K562 (cell line): Measurements from ENCODE around the gene EGR1. TPM values are rescaled to one million over a fixed set of nuclear protein-coding genes. Genes with fewer than 3 reads are reported as not detected.
A peak's percentile ranks its signal among the peaks of the same experiment; 100 is the strongest.

Source experiments
- CHD1 ChIP-seq: fragments of 200-600 bp; sonication (generic); IDR thresholded peaks from one replicate; pipeline ENCODE4 v1.6.1; 2012; ENCODE audit warnings: mild to moderate bottlenecking, moderate library complexity, low read length, inconsistent platforms
- NFATC3 ChIP-seq: fragments of 450-650 bp; IDR thresholded peaks from 2 replicates; pipeline ENCODE4 v1.6.1; 2017; ENCODE audit warnings: mild to moderate bottlenecking
- POLR2B ChIP-seq: fragments of 450-650 bp; IDR thresholded peaks from 2 replicates; pipeline ENCODE4 v1.6.1; 2018; ENCODE audit warnings: low read depth; ENCODE audit not compliant: partially characterized antibody
- PTBP1 ChIP-seq: fragments of 200-400 bp; formaldehyde crosslinking; IDR thresholded peaks from 2 replicates; pipeline ENCODE4 v1.6.1; 2017; ENCODE audit warnings: low read depth, low read length
- TEAD1 ChIP-seq, 2 experiments: fragments of 450-650 bp in 1 of 2; sonication (generic) in 1 of 2; formaldehyde crosslinking; IDR thresholded peaks; 2 replicates each; pipeline versions ENCODE4 v1.4.0 to v1.8.0; 2020 to 2022; ENCODE audit warnings: mild to moderate bottlenecking in 2 of 2, missing genetic modification reagents in 1 of 2
- ZBTB8A ChIP-seq: fragments of 450-650 bp; IDR thresholded peaks from 2 replicates; pipeline ENCODE4 v1.6.1; 2018; ENCODE audit warnings: mild to moderate bottlenecking, moderate library complexity; ENCODE audit not compliant: partially characterized antibody
- ZNF583 ChIP-seq: fragments of 250-450 bp; sonication (Bioruptor Pico); IDR thresholded peaks from 2 replicates; pipeline ENCODE4 v1.4.0; 2020
- polyA plus RNA-seq, 8 experiments: library from polyadenylated mRNA; depleted of rRNA in 4 of 8; stranded (reverse) in 5 of 8; unstranded in 3 of 8; fragments of >200 nt; fragmentation: Nextera tagmentation in 2 of 8; fragmentation: Illumina TruSeq in 1 of 8; extraction: Ambion mirVana in 2 of 8; extraction: Trizol in 1 of 8; gene quantifications; 2 replicates each; pipeline versions ENCODE4 v1.2.1 to v1.2.3, GENCODE V29; 2011 to 2014; ENCODE audit warnings: inconsistent platforms in 1 of 8, missing spikeins in 1 of 8
- total RNA-seq, 7 experiments: library from RNA; depleted of rRNA in 6 of 7; stranded (reverse); fragments of >200 nt in 6 of 7; fragmentation: Illumina TruSeq in 2 of 7; extraction: Trizol in 2 of 7; gene quantifications; 2 replicates each; pipeline versions ENCODE4 v1.2.1 to v1.2.3, GENCODE V29; 2011 to 2021; ENCODE audit warnings: low replicate concordance in 1 of 7
- TF ChIP-seq, protein P1 (sequence below): fragments of 450-650 bp; IDR thresholded peaks from 2 replicates; pipeline ENCODE4 v1.6.1; 2017; ENCODE audit warnings: antibody characterized with exemption, mild to moderate bottlenecking

Gene EGR1
- total and polyA plus RNA-seq, 9 of the 15 experiments (the other 6 are each of a cell fraction or from before 2014, with no cell fraction given) = 1.3 to 132 (median 21.5) TPM

DNA sequence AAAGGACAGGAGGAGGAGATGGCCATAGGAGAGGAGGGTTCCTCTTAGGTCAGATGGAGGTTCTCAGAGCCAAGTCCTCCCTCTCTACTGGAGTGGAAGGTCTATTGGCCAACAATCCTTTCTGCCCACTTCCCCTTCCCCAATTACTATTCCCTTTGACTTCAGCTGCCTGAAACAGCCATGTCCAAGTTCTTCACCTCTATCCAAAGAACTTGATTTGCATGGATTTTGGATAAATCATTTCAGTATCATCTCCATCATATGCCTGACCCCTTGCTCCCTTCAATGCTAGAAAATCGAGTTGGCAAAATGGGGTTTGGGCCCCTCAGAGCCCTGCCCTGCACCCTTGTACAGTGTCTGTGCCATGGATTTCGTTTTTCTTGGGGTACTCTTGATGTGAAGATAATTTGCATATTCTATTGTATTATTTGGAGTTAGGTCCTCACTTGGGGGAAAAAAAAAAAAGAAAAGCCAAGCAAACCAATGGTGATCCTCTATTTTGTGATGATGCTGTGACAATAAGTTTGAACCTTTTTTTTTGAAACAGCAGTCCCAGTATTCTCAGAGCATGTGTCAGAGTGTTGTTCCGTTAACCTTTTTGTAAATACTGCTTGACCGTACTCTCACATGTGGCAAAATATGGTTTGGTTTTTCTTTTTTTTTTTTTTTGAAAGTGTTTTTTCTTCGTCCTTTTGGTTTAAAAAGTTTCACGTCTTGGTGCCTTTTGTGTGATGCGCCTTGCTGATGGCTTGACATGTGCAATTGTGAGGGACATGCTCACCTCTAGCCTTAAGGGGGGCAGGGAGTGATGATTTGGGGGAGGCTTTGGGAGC lies 3.1 kb downstream of the EGR1 start (continued):
- TF ChIP-seq, protein P1, sequence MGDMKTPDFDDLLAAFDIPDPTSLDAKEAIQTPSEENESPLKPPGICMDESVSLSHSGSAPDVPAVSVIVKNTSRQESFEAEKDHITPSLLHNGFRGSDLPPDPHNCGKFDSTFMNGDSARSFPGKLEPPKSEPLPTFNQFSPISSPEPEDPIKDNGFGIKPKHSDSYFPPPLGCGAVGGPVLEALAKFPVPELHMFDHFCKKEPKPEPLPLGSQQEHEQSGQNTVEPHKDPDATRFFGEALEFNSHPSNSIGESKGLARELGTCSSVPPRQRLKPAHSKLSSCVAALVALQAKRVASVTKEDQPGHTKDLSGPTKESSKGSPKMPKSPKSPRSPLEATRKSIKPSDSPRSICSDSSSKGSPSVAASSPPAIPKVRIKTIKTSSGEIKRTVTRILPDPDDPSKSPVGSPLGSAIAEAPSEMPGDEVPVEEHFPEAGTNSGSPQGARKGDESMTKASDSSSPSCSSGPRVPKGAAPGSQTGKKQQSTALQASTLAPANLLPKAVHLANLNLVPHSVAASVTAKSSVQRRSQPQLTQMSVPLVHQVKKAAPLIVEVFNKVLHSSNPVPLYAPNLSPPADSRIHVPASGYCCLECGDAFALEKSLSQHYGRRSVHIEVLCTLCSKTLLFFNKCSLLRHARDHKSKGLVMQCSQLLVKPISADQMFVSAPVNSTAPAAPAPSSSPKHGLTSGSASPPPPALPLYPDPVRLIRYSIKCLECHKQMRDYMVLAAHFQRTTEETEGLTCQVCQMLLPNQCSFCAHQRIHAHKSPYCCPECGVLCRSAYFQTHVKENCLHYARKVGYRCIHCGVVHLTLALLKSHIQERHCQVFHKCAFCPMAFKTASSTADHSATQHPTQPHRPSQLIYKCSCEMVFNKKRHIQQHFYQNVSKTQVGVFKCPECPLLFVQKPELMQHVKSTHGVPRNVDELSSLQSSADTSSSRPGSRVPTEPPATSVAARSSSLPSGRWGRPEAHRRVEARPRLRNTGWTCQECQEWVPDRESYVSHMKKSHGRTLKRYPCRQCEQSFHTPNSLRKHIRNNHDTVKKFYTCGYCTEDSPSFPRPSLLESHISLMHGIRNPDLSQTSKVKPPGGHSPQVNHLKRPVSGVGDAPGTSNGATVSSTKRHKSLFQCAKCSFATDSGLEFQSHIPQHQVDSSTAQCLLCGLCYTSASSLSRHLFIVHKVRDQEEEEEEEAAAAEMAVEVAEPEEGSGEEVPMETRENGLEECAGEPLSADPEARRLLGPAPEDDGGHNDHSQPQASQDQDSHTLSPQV = no peak
- TF ChIP-seq POLR2B (peak; percentile 91), NFATC3 (peak; percentile 64), TEAD1 (CRISPR knock-in tag; IDR thresholded peaks at IDR 0.05) (0 out of 4 replicates have a peak, but pooled peaks of 1 of the 2 experiments have one; percentile 51), ZNF583 (no peak), PTBP1 (peak; percentile 82), CHD1 (peak; percentile 37), ZBTB8A (peak; percentile 51)
